Lung (tissue), 12 donors: ENCODE measurements around the gene ATAD3C. TPM values are rescaled to one million over a fixed set of nuclear protein-coding genes. Genes with fewer than 3 reads are reported as not detected.
"Not testable (repeated sequence)": the region's sequence is repeated elsewhere in the genome, so short reads cannot be mapped to it uniquely, and the experiment has no call there.

Source experiments
- ATAC-seq: fragments of 200-7000 bp; cut with Tn5 transposase; one replicate; pipeline ENCODE4 v1.9.1; 2020; ENCODE audit warnings: moderate number of reproducible peaks; ENCODE audit not compliant: insufficient read depth, low FRiP score
- DNase-seq, 3 donors: peaks; one replicate each; pipeline ENCODE4 v3.0.0-alpha.2; 2013 to 2017
- H3K27ac ChIP-seq, 2 donors: one replicate each; pipeline ENCODE4 v1.5.1; 2013; ENCODE audit warnings: mild to moderate bottlenecking in 2 of 2, moderate library complexity in 2 of 2, control low read depth in 1 of 2, inconsistent platforms in 1 of 2, low read depth in 1 of 2, low read length in 1 of 2
- H3K27me3 ChIP-seq, 3 donors: one replicate each; pipeline ENCODE4 v1.5.1; 2013; ENCODE audit warnings: low read length in 2 of 3; ENCODE audit not compliant: control insufficient read depth in 3 of 3, insufficient read depth in 3 of 3
- H3K36me3 ChIP-seq, 4 donors: one replicate each; pipeline ENCODE4 v1.5.1; 2013; ENCODE audit warnings: low read length in 4 of 4, mild to moderate bottlenecking in 1 of 4, moderate library complexity in 1 of 4; ENCODE audit not compliant: control insufficient read depth in 4 of 4, insufficient read depth in 4 of 4
- H3K4me1 ChIP-seq, 5 donors: one replicate each; pipeline ENCODE4 v1.5.1; 2013; ENCODE audit warnings: low read length in 5 of 5, mild to moderate bottlenecking in 2 of 5, moderate library complexity in 1 of 5; ENCODE audit not compliant: control insufficient read depth in 5 of 5, insufficient read depth in 5 of 5
- H3K4me3 ChIP-seq: one replicate; pipeline ENCODE4 v1.5.1; 2013; ENCODE audit warnings: mild to moderate bottlenecking, control low read depth, moderate library complexity
- H3K9ac ChIP-seq, 2 donors: one replicate each; pipeline ENCODE4 v1.5.1; 2013; ENCODE audit warnings: low read length in 2 of 2, control low read depth in 1 of 2; ENCODE audit not compliant: insufficient read depth in 1 of 2
- H3K9me3 ChIP-seq, 4 donors: one replicate each; pipeline ENCODE4 v1.5.1; 2013; ENCODE audit warnings: low read length in 3 of 4, mild to moderate bottlenecking in 1 of 4, moderate library complexity in 1 of 4; ENCODE audit not compliant: control insufficient read depth in 4 of 4, insufficient read depth in 3 of 4
- CTCF ChIP-seq: IDR thresholded peaks from 2 replicates; pipeline ENCODE4 v1.5.1; 2012; ENCODE audit warnings: mild to moderate bottlenecking; ENCODE audit errors: control extremely low read depth, extremely low read depth
- WGBS, 2 donors: extraction: QIAGEN DNeasy Blood & Tissue Kit; methylation state at CpG; one replicate each; pipeline ENCODE4 v1.1.7; 2013; 5-methylcytosine and 5-hydroxymethylcytosine counted together
- polyA plus RNA-seq, 2 donors: library from polyadenylated mRNA; stranded (reverse); fragments of 200-250 nt; gene quantifications; one replicate each; pipeline ENCODE4 v1.2.1, GENCODE V29; 2013
- total RNA-seq, 2 donors: library from RNA; depleted of rRNA in 1 of 2; stranded (reverse); fragments of >200 nt in 1 of 2; gene quantifications; one replicate each; pipeline ENCODE4 v1.2.1, GENCODE V29; 2014 to 2021
- donor health status: control.
- donor health status: control.
- donor health status: Bipolar disorder and iron deficiency.
- donor health status: healthy.
- donor health status: DM: yes; HTN: yes; CAD: no.

The ATAD3C gene
- total and polyA plus RNA-seq, 4 donors: 0.60 to 18.0 (median 14.8) TPM

GRCh38 chr1:1479547-1480487, 30.3 kb downstream of the ATAD3C start:
- Histone ChIP-seq H3K27me3 (no peaks in the 10 kb centered on the region), H3K4me1 (no peaks in the 10 kb centered on the region), H3K4me3 (no peak overlapping the region), H3K9me3 (peaks cover 0 to 2% (median 0%) of the 10 kb centered on the region in 4 donors), H3K27ac (no peak overlapping the region), H3K36me3 (peaks cover 0 to 49% (median 17%) of the 10 kb centered on the region in 4 donors), H3K9ac (no peak overlapping the region)
- ATAC-seq: no peak
- TF ChIP-seq CTCF: no peak
- no peak for DNase-seq
- WGBS, 2 donors: 96 to 98% methylated on average over 42 of the region's 42 CpGs

GRCh38 chr1:1480488-1480867, 31.0 kb downstream of the ATAD3C start:
- not testable (repeated sequence) for H3K9me3 ChIP-seq, ATAC-seq, DNase-seq, H3K4me3 ChIP-seq, H3K4me1 ChIP-seq, H3K27ac ChIP-seq, H3K9ac ChIP-seq, H3K27me3 ChIP-seq
- H3K36me3 ChIP-seq: peaks cover 0 to 53% (median 17%) of the 10 kb centered on the region in 4 donors
- 96 to 97% methylated on average over 16 of the region's 16 CpGs for WGBS, 2 donors

- H3K4me1 ChIP-seq, H3K27ac ChIP-seq, DNase-seq, H3K9me3 ChIP-seq, H3K9ac ChIP-seq, ATAC-seq, H3K4me3 ChIP-seq, H3K27me3 ChIP-seq: not testable (repeated sequence)
- 98 to 99% methylated on average over 15 to 30 of the region's 30 CpGs for WGBS, 2 donors
- peaks cover 0 to 61% (median 19%) of the 10 kb centered on the region in 4 donors for H3K36me3 ChIP-seq
Observed at GRCh38 chr1:1481811-1482210, 32.3 kb downstream of the ATAD3C start.

GRCh38 chr1:1482856-1483255, 33.4 kb downstream of the ATAD3C start:
- ATAC-seq (no peak), DNase-seq (no peak)
- no peaks in the 10 kb centered on the region for H3K27me3 ChIP-seq
- no peaks in the 10 kb centered on the region for H3K4me1 ChIP-seq
- peaks cover 0 to 63% (median 20%) of the 10 kb centered on the region in 4 donors for H3K36me3 ChIP-seq
- peaks cover 0 to 2% (median 0%) of the 10 kb centered on the region in 4 donors for H3K9me3 ChIP-seq
- H3K4me3 ChIP-seq: no peak overlapping the region
- 97 to 98% methylated on average over 14 of the region's 14 CpGs for WGBS, 2 donors
- TF ChIP-seq CTCF: no peak
- H3K9ac ChIP-seq: no peak overlapping the region
- no peak overlapping the region for H3K27ac ChIP-seq
